Hematopoietic multipotent progenitor cell treated with erythropoietin and hydrocortisone succinate and interleukin-3 and kit ligand, for 6 days (in vitro differentiated cells): Measurements from ENCODE around the gene FSD1.

Experiments
- DNase-seq: peaks from one replicate; pipeline ENCODE4 v3.0.0-alpha.2; 2015

FSD1 gene

DNA sequence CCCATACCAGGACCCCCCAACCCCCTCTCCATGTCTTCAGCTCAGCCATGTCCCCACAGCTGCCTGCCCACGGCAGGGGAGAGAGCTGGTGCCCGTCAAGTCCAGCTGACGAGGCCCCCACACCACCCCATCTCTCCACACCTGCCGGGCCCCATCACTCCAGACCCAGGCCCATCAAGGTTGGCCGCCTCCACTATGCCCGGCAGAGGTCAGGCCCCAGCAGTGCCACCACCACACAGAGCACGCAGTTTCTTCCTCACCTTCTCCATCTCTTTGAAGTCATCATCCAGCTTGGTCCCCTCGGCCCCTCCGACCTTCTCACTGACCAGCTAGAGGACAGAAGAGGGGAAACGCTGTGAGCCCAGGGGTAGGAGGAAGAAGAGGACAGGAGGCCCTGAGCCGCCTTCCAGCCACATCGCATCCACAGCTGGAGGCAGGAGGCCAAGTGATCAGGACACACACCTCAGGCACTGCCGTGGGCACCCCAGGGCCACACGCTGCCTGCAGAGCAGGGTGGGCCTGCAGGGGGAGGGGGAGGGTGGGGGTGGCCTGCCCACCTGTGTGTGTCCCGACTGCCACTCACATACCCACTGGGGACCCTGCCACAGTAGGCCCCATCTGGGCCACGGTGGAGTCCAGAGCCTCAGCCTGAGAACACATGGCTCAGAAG lies 62.4 kb downstream of the FSD1 start:
- no peak for DNase-seq

DNA sequence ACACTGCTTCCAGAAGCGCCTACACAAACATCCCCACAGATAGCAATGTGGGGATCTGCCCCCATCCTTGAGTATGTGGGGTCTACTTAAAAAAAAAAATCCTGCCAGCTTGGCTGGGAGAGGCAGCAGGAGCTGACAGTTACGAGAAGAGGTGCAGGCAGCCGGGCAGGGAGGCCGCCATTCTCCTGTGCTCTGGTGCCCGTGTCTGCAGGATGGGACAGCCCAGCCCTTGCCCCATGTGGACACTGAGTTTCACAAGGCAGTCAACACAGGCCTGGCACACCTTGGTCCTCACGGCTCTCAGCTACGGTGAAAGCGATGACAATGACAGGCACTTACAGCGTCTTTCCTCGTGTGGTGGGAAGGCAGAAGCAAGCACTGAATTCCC lies 62.9 kb downstream of the FSD1 start:
- DNase-seq: no peak

DNA sequence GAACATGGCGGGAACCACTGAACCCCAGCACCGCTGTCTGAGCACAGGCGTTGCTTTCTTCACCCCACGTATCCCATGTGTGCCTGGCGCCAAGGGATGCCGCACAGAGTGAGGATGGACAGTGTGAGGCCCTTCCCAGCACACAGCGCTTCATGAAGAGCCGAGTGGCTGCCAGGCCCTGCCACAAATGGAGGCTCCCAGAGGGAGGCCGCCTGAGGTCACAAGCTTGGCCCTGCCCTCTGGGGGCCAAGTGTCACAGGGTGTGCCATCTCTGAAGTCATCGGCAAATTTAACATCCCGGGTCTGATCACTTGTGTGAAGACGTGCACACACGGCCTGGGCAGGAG lies 63.4 kb downstream of the FSD1 start:
- peak; percentile 36 for DNase-seq

DNA sequence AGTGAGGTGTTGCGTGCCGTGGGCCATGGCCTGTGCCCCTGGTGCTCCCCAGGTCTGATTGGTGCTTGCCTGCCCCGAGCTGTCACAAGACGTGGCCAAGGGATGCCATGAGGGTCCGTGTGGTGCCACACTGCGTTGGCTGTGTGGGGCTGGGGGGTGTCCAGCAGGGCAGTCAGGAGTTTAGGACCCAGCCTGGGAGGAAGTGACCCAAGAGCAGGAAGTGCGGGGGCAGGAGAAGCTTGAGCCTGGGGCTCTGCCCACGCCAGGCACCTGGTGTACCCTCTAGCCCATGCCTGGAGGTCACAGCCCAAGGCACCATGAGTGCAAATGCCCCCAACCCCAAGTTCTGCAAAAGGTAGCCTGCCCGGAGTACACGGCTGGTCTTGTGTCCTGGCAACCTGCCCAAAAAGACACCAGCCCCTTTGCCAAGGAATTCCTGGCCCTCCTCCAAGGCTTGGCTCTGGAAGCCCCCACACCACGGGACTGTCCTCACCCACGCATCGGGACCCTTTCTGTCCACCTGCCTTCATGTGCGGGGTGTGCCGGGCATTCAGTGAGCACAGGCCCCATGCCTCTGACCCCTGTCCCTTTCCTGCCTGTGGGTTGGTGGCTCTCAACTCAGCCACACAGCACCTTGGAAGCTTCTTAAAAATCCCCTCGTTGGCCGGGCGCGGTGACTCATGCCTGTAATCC lies 63.9 kb downstream of the FSD1 start:
- no peak for DNase-seq

DNA sequence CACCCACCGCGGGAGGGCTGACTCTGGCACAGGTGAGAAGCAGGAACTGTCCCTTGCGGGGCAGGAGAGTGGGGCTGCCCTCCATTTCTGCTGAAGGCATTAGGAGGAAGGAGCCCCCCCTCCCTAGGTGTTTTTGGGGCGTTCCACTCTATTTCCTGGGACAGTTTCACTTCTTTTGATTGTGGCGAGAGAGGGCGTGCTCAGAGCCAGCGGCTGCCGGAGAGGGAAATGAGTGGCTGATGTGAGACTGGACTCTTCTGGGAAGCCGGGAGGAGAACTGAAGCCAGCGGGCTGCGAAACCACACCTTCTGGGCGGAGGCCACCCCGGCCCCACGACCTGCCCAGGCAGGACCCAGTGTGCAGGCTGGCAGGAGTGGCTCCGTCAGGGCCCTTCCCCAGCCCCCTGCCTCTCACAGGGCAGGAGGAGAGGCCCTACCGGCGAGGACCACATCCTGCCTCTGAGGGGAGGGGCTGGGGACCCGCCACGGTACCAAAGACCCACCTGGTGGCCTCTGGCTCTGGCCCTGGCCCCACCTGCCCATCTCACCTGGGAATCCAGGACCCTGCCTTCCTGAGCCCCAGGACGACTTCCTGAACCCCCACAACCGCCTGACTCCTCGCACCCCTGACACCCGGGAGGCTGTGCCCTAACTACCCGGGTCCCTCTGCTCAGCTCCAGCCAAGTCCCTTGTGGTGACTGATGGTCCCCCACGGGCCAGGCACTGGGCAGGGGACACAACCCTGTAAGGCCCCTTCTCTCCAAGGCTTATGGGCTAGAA lies 64.9 kb downstream of the FSD1 start:
- peak; percentile 78 for DNase-seq

DNA sequence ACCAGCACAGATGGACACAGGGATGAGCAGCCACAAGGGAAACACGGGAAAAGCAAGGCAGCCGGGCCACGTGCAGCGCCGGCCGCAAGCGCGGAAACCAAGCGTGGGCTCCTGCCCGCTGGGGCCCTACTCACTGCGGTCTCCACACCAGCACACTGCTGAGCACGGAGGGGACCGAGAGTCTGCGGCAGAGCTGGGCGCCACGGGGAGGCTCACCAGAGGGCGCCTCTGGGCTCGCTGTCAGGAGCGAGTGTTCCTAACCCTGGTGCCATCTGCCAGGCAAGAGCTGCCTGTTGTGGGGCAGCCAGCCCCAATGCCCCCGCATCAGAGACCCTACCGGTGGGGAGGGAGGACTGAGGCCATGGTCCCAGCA lies 65.5 kb downstream of the FSD1 start:
- DNase-seq: peak; percentile 85

DNA sequence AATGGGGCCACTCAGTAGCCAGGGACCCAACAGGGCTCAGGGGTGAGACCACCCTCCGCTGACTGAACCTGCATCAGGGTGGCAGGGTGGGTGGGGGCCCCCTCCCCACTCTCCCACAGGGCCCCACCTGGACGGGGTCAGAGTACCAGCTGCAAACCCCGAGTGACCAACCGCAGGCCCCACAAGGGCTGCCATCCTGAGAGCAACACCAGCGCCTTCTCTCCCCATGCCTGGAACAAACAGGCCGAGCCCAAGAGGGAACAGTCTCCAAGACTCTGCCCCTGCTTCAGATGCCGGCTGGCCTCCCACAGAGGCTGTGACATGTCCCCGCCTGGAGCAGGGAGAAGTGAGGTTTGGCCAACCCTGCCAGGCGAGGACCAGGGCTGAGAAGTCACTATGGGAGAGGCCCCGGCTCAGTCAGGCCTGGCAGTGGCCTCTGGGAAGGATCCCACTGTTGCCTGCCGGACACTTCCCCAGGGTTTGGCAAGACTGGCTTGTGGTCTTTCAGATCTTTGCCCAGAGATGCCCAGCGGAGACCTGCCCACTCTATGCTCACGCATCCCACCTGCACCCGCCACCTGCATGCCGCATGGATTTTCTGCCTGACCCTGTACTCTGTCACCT lies 66.1 kb downstream of the FSD1 start:
- no peak for DNase-seq

DNA sequence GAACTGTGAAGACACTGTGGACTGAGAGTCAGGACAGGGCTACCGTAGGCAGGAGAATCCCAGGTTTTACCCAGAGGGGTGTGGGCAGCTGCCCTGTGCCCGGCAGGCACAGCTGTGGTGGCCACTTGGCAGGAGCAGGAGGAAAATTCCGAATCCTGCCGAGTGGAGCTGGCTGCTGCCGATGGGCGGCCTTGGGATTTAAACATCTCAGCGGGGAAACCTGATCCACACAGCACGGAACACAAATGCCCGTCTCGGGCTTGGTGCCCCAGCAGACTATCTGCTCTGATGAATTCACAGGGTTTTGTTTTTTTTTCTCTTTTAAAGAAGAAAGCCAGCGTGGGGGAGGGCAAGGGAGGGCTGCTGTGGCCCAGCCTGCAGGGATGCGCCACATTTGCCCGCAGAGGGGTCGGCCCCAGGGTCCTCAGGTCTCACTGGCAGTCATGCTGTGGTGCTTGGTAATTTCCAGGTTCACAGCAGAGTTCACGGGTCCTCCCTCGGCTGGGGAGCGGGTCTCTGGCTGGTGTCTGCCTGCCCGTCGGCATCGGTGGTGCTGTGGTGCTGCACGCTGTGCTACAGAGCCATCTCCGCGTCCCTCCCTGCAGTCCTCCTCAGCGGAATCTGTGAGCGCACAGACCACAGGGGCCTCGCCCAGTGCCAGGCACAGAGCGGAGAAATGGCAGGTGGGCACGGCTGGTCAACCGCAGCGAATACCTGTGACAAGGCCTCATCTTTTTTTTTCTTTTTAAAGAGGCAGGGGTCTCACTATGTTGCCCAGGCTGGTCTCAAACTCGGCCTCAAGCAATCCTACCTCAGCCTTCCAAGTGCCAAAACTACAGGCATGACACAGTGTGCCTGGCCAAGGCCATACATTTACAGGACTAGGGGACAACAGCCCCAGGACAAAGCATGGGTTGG lies 67.1 kb downstream of the FSD1 start:
- no peak for DNase-seq

DNA sequence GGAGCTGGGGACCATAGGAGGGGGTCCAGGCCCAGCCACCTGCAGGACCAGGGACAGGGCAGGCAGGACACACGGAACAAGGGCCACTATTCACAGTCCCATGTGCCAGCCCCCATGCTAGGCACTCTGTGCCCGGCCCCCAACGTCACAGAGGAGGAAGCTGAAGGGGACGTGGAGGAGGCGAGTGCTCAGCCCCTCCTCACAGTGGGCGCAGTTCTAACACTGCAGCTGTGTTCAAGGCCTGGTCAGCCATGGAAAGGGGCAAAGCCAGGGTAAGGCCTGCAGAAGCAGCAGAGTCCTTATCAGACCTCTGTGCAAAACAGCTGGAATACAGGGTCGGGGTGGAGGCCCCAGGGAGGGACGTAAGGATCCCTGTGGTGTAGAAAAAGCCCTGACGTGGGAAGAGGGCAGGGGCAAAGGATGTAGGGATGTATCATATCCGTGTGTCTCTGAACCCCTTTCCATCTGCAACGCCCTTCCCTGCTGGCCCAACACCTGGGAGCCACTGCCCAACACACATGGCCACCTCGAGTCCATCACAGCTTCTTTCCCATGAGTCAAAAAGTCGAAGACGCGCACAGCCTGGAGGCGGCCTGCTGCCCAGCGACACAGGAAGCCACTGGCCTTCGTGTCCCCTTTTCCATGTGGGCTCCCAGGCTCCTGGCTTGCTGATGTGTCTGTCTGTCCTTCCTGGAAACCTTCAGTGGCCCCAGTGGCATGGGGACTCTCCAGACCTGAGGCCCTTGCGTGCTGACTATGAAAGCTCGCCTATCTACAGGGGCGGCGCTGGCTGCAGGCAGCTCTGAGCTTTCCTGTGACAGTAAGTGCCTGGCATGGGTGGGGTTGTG lies 68.0 kb downstream of the FSD1 start:
- peak; percentile 74 for DNase-seq

DNA sequence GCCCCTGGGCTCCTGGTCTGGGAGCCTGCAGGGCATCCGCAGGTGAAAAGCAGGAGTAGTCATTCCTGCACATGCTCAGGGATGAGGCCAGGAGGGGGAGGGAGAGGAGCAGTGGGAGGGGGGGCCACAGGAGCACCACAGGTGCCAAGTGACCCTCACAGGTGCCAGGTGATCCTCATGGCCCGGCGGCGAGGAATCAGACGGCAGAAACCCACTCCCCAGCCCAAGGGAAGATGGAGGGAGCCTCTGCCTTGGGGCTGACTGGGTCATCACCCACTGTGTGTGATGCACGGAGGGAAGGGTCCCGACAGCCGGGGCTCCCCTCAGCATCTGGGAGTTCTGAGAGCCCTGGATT lies 68.6 kb downstream of the FSD1 start:
- no peak for DNase-seq
